ENCODE data around the gene WDR17. TPM values are rescaled to one million over a fixed set of nuclear protein-coding genes. Genes with fewer than 3 reads are reported as not detected.

The WDR17 gene
- total RNA-seq, 4 donors from 2014 or later = 5.6 to 12.8 (median 9.0) TPM

GRCh38 chr4:176077561-176077960 is 11.9 kb downstream of the WDR17 start:
- no peak overlapping the region for H3K27ac ChIP-seq
- no peak overlapping the region for H3K4me3 ChIP-seq (replicated peaks in 1 of 3)
- H3K4me1 ChIP-seq = no peaks in the 10 kb centered on the region
- no peaks in the 10 kb centered on the region for H3K27me3 ChIP-seq
- TF ChIP-seq CTCF (IDR thresholded peaks at IDR 0.05) = no peak
- no peak for TF ChIP-seq POLR2A (IDR thresholded peaks at IDR 0.05)
- DNase-seq = no peak
- intact Hi-C loops (cut with DNase I) = no loop called here
- no peaks in the 10 kb centered on the region for H3K9me3 ChIP-seq
- no peaks in the 10 kb centered on the region for H3K36me3 ChIP-seq

- 87 to 91% methylated on average over 2 of the region's 2 CpGs for WGBS, 2 donors
- Histone ChIP-seq H3K27ac (no peak overlapping the region), H3K4me3 (replicated peaks in 1 of 3) (no peak overlapping the region), H3K4me1 (no peaks in the 10 kb centered on the region), H3K36me3 (no peaks in the 10 kb centered on the region), H3K9me3 (no peaks in the 10 kb centered on the region), H3K27me3 (no peaks in the 10 kb centered on the region)
- DNase-seq = no peak
- intact Hi-C loops (cut with DNase I) = no loop called here
- TF ChIP-seq CTCF (IDR thresholded peaks at IDR 0.05) (no peak), POLR2A (IDR thresholded peaks at IDR 0.05) (no peak)
Observed at GRCh38 chr4:176084769-176085168, 19.1 kb downstream of the WDR17 start.

- WGBS, 2 donors = 85 to 87% methylated on average over 2 of the region's 2 CpGs
- H3K4me3 ChIP-seq (replicated peaks in 1 of 3) = no peak overlapping the region
- DNase-seq = no peak
- H3K27ac ChIP-seq = no peak overlapping the region
- intact Hi-C loops (cut with DNase I) = no loop called here
- H3K36me3 ChIP-seq = no peaks in the 10 kb centered on the region
- TF ChIP-seq POLR2A (IDR thresholded peaks at IDR 0.05) = no peak
- no peak for TF ChIP-seq CTCF (IDR thresholded peaks at IDR 0.05)
- H3K4me1 ChIP-seq = no peaks in the 10 kb centered on the region
- H3K27me3 ChIP-seq = no peaks in the 10 kb centered on the region
- H3K9me3 ChIP-seq = no peaks in the 10 kb centered on the region
Observed at GRCh38 chr4:176090115-176090514, 24.5 kb downstream of the WDR17 start.

- Histone ChIP-seq H3K4me1 (no peaks in the 10 kb centered on the region), H3K27ac (no peak overlapping the region), H3K4me3 (replicated peaks in 1 of 3) (no peak overlapping the region), H3K27me3 (no peaks in the 10 kb centered on the region), H3K9me3 (no peaks in the 10 kb centered on the region), H3K36me3 (no peaks in the 10 kb centered on the region)
- 90 to 94% methylated on average over 2 of the region's 2 CpGs for WGBS, 2 donors
- DNase-seq = no peak
- intact Hi-C loops (cut with DNase I) = no loop called here
- TF ChIP-seq POLR2A (IDR thresholded peaks at IDR 0.05) = no peak
- no peak for TF ChIP-seq CTCF (IDR thresholded peaks at IDR 0.05)
Observed at GRCh38 chr4:176099314-176099713, 33.7 kb downstream of the WDR17 start.

GRCh38 chr4:176102414-176103063 is 36.9 kb downstream of the WDR17 start:
- DNase-seq = no peak
- Histone ChIP-seq H3K4me3 (replicated peaks in 1 of 3) (no peak overlapping the region), H3K9me3 (no peaks in the 10 kb centered on the region), H3K27me3 (no peaks in the 10 kb centered on the region), H3K4me1 (no peaks in the 10 kb centered on the region), H3K27ac (no peak overlapping the region), H3K36me3 (no peaks in the 10 kb centered on the region)
- no peak for TF ChIP-seq POLR2A (IDR thresholded peaks at IDR 0.05)
- no peak for TF ChIP-seq CTCF (IDR thresholded peaks at IDR 0.05)
- intact Hi-C loops (cut with DNase I) = no loop called here
